GM06990 (cell line): ENCODE measurements around the gene AKT1S1.

Experiments used
- DNase-seq: peaks from one replicate; pipeline ENCODE4 v3.0.0-alpha.2; 2011; ENCODE audit not compliant: insufficient read length; ENCODE audit errors: extremely low read depth
- H3K27me3 ChIP-seq: replicated peaks from 2 replicates; pipeline ENCODE4 v1.6.0; 2011; ENCODE audit warnings: low read length; ENCODE audit not compliant: control insufficient read depth, insufficient read depth
- H3K36me3 ChIP-seq: 2 replicates; pipeline ENCODE4 v1.5.1; 2011; ENCODE audit warnings: low read length; ENCODE audit not compliant: control insufficient read depth, insufficient read depth
- H3K4me3 ChIP-seq: replicated peaks from 2 replicates; pipeline ENCODE4 v1.5.1; 2011; ENCODE audit warnings: low read depth, mild to moderate bottlenecking, control low read depth, low read length
- CTCF ChIP-seq: IDR thresholded peaks from 2 replicates; pipeline ENCODE4 v1.5.1; 2011; ENCODE audit warnings: low read length, control low read depth, mild to moderate bottlenecking, inconsistent platforms; ENCODE audit not compliant: insufficient read depth, poor library complexity, severe bottlenecking

Gene AKT1S1

GRCh38 chr19:49881672-49882394, 4.7 kb upstream of the AKT1S1 start:
- Histone ChIP-seq H3K27me3 (no peaks in the 10 kb centered on the region), H3K4me3 (no peak overlapping the region), H3K36me3 (peaks cover 37% of the 10 kb centered on the region)
- no peak for TF ChIP-seq CTCF
- no peak for DNase-seq

DNA sequence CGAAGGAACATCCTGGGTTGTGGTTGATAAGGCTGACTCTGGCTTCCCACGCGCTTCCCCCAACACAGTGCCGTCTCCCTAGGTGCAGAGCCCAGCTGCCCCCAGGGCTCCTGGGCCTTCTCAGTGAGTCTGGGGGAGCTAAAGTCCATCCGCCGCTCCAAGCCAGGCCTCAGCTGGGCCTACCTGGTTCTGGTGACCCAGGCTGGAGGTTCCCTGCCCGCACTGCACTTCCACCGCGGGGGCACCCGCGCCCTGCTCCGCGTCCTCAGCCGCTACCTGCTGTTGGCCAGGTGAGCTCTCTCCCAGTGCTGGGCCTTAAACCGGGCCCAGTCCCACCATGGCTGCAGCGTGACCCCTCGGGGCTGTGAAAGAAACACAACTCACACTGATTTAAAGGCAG, 4.0 kb upstream of the AKT1S1 start:
- no peaks in the 10 kb centered on the region for H3K27me3 ChIP-seq
- H3K4me3 ChIP-seq: no peak overlapping the region
- no peak for TF ChIP-seq CTCF
- peaks cover 37% of the 10 kb centered on the region for H3K36me3 ChIP-seq
- DNase-seq: no peak

DNA sequence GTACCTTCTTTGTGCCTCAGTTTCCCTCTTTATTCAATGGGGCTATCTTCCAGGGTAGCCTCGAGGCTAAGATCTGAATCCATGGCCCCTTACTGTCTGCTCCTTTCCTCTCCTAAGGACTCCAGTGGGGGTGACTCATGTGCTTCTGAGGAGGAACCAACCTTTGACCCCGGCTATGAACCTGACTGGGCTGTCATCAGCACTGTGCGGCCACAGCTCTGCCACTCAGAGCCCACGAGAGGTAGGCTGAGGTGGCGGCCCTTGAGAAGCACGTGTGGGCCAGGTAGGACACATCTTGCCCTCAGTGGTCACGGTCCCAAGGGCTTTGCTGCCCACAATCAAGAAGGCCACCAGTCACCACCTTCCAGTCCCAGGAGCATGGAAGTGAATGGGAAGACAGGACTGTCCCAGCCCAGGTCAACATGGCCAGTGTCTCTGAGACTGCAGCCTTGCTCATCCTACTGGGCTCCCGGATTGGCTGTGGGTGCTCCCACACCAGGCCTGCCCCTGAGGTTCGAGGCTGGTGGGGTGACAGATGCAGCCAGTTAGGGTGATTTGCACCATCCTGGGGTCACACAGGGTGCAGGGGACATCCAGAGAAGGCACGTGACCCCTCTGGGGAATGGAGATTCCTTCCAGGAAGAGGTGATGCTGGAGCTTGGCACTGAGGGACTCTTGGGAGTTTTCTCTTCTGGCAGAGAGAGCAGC, 3.2 kb upstream of the AKT1S1 start:
- no peaks in the 10 kb centered on the region for H3K27me3 ChIP-seq
- no peak for DNase-seq
- peaks cover 37% of the 10 kb centered on the region for H3K36me3 ChIP-seq
- no peak for TF ChIP-seq CTCF
- no peak overlapping the region for H3K4me3 ChIP-seq

DNA sequence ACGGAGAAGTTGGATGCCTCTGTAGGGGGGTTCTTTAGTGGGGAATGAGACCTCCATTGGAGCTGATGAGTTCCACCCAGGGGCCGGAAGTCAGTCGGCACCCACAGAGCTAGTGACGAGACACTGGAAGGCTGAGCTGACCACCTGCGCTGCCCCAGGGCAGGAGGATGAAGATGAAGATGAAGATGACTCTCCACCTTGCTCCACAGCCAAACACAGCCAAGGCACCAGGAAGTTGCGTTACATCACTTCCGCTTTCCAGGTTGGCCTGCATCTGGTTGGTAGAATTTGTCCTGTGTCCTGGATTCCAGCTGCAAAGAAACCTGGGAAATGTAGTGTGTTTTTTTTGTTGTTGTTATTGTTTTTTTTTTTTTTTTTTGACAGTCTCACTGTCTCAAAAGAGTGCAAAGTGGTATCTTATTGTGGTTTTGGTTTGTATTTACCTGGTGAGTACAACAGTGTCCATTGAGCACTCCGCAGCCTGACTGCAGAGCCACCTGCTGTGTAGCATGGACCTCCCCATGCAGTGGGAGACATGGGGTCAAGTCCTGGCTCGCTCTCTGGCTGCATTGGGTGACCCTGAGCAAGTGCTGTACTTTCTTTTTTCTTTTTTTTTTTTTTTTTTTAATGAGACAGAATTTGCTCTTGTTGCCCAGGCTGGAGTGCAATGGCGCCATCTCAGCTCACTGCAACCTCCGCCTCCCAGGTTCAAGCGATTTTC, 2.2 kb upstream of the AKT1S1 start:
- Histone ChIP-seq H3K27me3 (no peaks in the 10 kb centered on the region), H3K4me3 (no peak overlapping the region), H3K36me3 (peaks cover 36% of the 10 kb centered on the region)
- no peak for DNase-seq
- no peak for TF ChIP-seq CTCF

DNA sequence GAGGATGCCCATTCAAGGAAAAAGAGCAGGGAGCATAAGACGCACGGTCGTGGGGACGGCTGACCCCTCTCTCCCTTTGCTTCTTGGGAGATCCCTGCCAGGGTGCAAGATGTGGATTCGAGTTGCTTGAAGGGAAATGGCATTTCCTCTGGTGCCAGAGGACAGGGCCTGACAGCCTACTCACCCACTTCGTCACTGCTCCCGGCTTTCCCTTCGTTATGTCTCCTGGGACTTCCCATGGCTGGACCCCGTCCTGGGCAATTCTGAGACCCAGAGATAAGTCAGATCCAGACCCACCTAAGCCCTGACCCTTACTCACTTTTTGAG, 1.6 kb upstream of the AKT1S1 start:
- TF ChIP-seq CTCF: no peak
- Histone ChIP-seq H3K36me3 (peaks cover 34% of the 10 kb centered on the region), H3K27me3 (no peaks in the 10 kb centered on the region), H3K4me3 (peak overlapping the region; percentile 98)
- DNase-seq: no peak
